HCT116 (cell line): Measurements from ENCODE around the gene ONECUT3.

Source experiments
- CTCF ChIP-seq, 3 experiments: fragments of 200-600 bp in 1 of 3; sonication (generic) in 1 of 3; IDR thresholded peaks in 2 of 3; conservative IDR thresholded peaks in 1 of 3; 2 replicates each; pipeline ENCODE4 v1.5.1; 2012 to 2017; ENCODE audit warnings: low read depth in 2 of 3, low read length in 2 of 3, antibody characterized with exemption in 1 of 3, borderline replicate concordance in 1 of 3, control low read depth in 1 of 3, mild to moderate bottlenecking in 1 of 3, mixed read lengths in 1 of 3, mixed run types in 1 of 3, moderate library complexity in 1 of 3; ENCODE audit not compliant: insufficient read depth in 1 of 3
- TCF7L2 ChIP-seq: IDR thresholded peaks from 2 replicates; pipeline ENCODE4 v1.7.0; 2011; ENCODE audit warnings: borderline replicate concordance, inconsistent platforms; ENCODE audit not compliant: insufficient read depth, insufficient read length; ENCODE audit errors: extremely low read depth

- no peak for TF ChIP-seq CTCF (IDR thresholded peaks at IDR 0.05 in 2 of 3, conservative IDR thresholded peaks at IDR 0.05 in 1 of 3; ENCODE audit: borderline replicate concordance in 1 of 3, insufficient read depth in 1 of 3, low read depth in 2 of 3, low read length in 2 of 3)
- no peak for TF ChIP-seq TCF7L2
Observed at GRCh38 chr19:1806184-1807029, 53.1 kb downstream of the ONECUT3 start.
